GM12878 (cell line): ENCODE results near the gene ZNF689. TPM values are rescaled to one million over a fixed set of nuclear protein-coding genes. Genes with fewer than 3 reads are reported as not detected.
A peak's percentile ranks its signal among the peaks of the same experiment; 100 is the strongest.

Experiments used
- ATAC-seq: fragments of 200-7000 bp; cut with Tn5 transposase; 3 replicates; pipeline ENCODE4 v1.9.1; 2020; ENCODE audit warnings: mild to moderate bottlenecking, moderate library complexity
- BruUV-seq: library from RNA; stranded (reverse); fragments of 400-500 nt; replicated peaks from 2 replicates; lab custom pipeline; 2021; lab: Mats Ljungman, UMichigan
- CTCF ChIA-PET: fragments of 300-600 bp; sonication (Branson Sonifier 250); formaldehyde crosslinking; extraction: SDS; loops from one replicate; lab custom pipeline; 2021; ENCODE audit warnings: inconsistent platforms; lab: Yijun Ruan, JAX
- POLR2A ChIA-PET: fragments of 350-600 bp; formaldehyde crosslinking; extraction: SDS; loops from one replicate; lab custom pipeline; 2021; ENCODE audit warnings: inconsistent platforms; lab: Charles Lee
- RAD21 ChIA-PET: fragments of 300-600 bp; sonication (Branson Sonifier 250); formaldehyde crosslinking; loops from one replicate; lab custom pipeline; 2023; ENCODE audit warnings: antibody characterized with exemption; ENCODE audit not compliant: unreplicated experiment; lab: Charles Lee
- SMC1A ChIA-PET: fragments of 300-600 bp; sonication (Branson Sonifier 250); formaldehyde crosslinking; loops from one replicate; lab custom pipeline; 2023; ENCODE audit not compliant: unreplicated experiment, uncharacterized antibody; lab: Charles Lee
- DNase-seq: peaks from one replicate; pipeline ENCODE4 v3.0.0-alpha.2; 2011; ENCODE audit warnings: low read depth, low spot score
- FAIRE-seq: peaks from 3 replicates; lab custom pipeline; 2011; peaks lifted over from hg19 to GRCh38; lab: Jason Lieb, UNC
- H2AFZ ChIP-seq: 2 replicates; pipeline ENCODE4 v1.6.0; 2011; ENCODE audit warnings: low read depth, low read length, control low read depth; ENCODE audit not compliant: control insufficient read depth
- H3K27ac ChIP-seq: 2 replicates; pipeline ENCODE4 v1.5.1; 2011; ENCODE audit warnings: control low read depth; ENCODE audit not compliant: control insufficient read depth, insufficient read depth
- H3K27me3 ChIP-seq, 2 experiments: replicated peaks in 1 of 2; 2 replicates each; pipeline versions ENCODE4 v1.6.0 to v1.6.1; 2011; ENCODE audit warnings: low read length in 1 of 2; ENCODE audit not compliant: control insufficient read depth in 2 of 2, insufficient read depth in 2 of 2
- H3K36me3 ChIP-seq, 2 experiments: 2 replicates each; pipeline ENCODE4 v1.5.1; 2011; ENCODE audit warnings: low read length in 1 of 2; ENCODE audit not compliant: control insufficient read depth in 2 of 2, insufficient read depth in 2 of 2
- H3K4me1 ChIP-seq: 2 replicates; pipeline ENCODE4 v1.6.1; 2011; ENCODE audit warnings: mild to moderate bottlenecking, low read length, moderate library complexity, mixed read lengths; ENCODE audit not compliant: control insufficient read depth, insufficient read depth
- H3K4me2 ChIP-seq: 2 replicates; pipeline ENCODE4 v1.6.0; 2011; ENCODE audit warnings: control low read depth; ENCODE audit not compliant: control insufficient read depth, insufficient read depth
- H3K4me3 ChIP-seq: fragments of 200-600 bp; sonication (generic); 2 replicates; pipeline ENCODE4 v1.5.1; 2016
- H3K79me2 ChIP-seq: 2 replicates; pipeline ENCODE4 v1.6.0; 2011; ENCODE audit warnings: low read length; ENCODE audit not compliant: control insufficient read depth, insufficient read depth
- H3K9ac ChIP-seq: 2 replicates; pipeline ENCODE4 v1.8.0; 2011; ENCODE audit warnings: low read length, control low read depth, mixed read lengths; ENCODE audit not compliant: control insufficient read depth, insufficient read depth
- H3K9me3 ChIP-seq: replicated peaks from 3 replicates; pipeline ENCODE4 v1.5.1; 2011; ENCODE audit warnings: mild to moderate bottlenecking, low read length; ENCODE audit not compliant: control insufficient read depth, insufficient read depth
- H4K20me1 ChIP-seq: 2 replicates; pipeline ENCODE4 v1.6.0; 2011; ENCODE audit not compliant: control insufficient read depth, insufficient read depth
- BMI1 ChIP-seq: fragments of 450-650 bp; IDR thresholded peaks from 2 replicates; pipeline ENCODE4 v1.6.1; 2016; ENCODE audit warnings: mild to moderate bottlenecking, moderate library complexity, borderline replicate concordance
- CBX5 ChIP-seq: sonication (generic); IDR thresholded peaks from 2 replicates; pipeline ENCODE4 v1.6.1; 2016; ENCODE audit warnings: low read depth, moderate library complexity, mild to moderate bottlenecking, inconsistent platforms
- GATAD2B ChIP-seq: fragments of 450-650 bp; conservative IDR thresholded peaks from 2 replicates; pipeline ENCODE4 v1.6.1; 2017; ENCODE audit warnings: low read depth, mild to moderate bottlenecking, moderate library complexity
- HDAC2 ChIP-seq: fragments of 200-600 bp; sonication (generic); IDR thresholded peaks from 2 replicates; pipeline ENCODE4 v1.6.1; 2017
- HDGF ChIP-seq: fragments of 450-650 bp; IDR thresholded peaks from 2 replicates; pipeline ENCODE4 v1.6.1; 2016; ENCODE audit warnings: antibody characterized with exemption
- MLLT1 ChIP-seq: fragments of 450-650 bp; IDR thresholded peaks from 2 replicates; pipeline ENCODE4 v1.6.1; 2016; ENCODE audit warnings: mild to moderate bottlenecking
- POLR2A ChIP-seq: IDR thresholded peaks from 2 replicates; pipeline ENCODE4 v1.6.1; 2011; ENCODE audit warnings: low read depth, mild to moderate bottlenecking, low read length
- RUNX3 ChIP-seq: IDR thresholded peaks from 2 replicates; pipeline ENCODE4 v1.6.1; 2012; ENCODE audit warnings: low read length, inconsistent platforms
- SMC3 ChIP-seq: IDR thresholded peaks from 2 replicates; pipeline ENCODE4 v1.6.1; 2011; ENCODE audit warnings: low read length, improper control_type of control experiment, borderline replicate concordance
- WGBS: methylation state at CpG from one replicate; pipeline ENCODE4 v1.1.6; 2016; ENCODE audit warnings: low lambda C conversion rate; ENCODE audit not compliant: insufficient replicate concordance, insufficient coverage; ENCODE audit errors: missing lambda C conversion rate; 5-methylcytosine and 5-hydroxymethylcytosine counted together
- in situ Hi-C: fragments of 300-500 bp; cut with MboI; formaldehyde crosslinking; loops from 9 replicates; pipeline ENCODE4 v1.14.3; 2018; ENCODE audit warnings: mixed read lengths
- intact Hi-C: fragments of 100-400 bp; cut with micrococcal nuclease; formaldehyde crosslinking; loops from one replicate; pipeline ENCODE4 v1.14.2; 2022; ENCODE audit not compliant: unreplicated experiment
- polyA plus RNA-seq, 11 experiments: library from polyadenylated mRNA; depleted of rRNA in 4 of 11; unstranded in 6 of 11; stranded (reverse) in 5 of 11; fragments of >200 nt; fragmentation: Nextera tagmentation in 4 of 11; fragmentation: Illumina TruSeq in 1 of 11; extraction: Ambion mirVana in 4 of 11; extraction: Trizol in 1 of 11; gene quantifications; 1 replicate in 1 of 11; 2 replicates in 10 of 11; pipeline versions ENCODE4 v1.2.1 to v1.2.3, GENCODE V29; 2011 to 2016; ENCODE audit warnings: inconsistent platforms in 2 of 11, missing spikeins in 2 of 11, low read depth in 1 of 11
- total RNA-seq, 4 experiments: library from RNA; depleted of rRNA in 3 of 4; stranded (reverse); fragments of >200 nt in 3 of 4; fragmentation: Illumina TruSeq in 1 of 4; extraction: Trizol in 1 of 4; gene quantifications; 2 replicates each; pipeline versions ENCODE4 v1.2.1 to v1.2.3, GENCODE V29; 2013 to 2021

The ZNF689 gene
- total and polyA plus RNA-seq, 10 of the 15 experiments (the other 5 are each of a cell fraction or from before 2014, with no cell fraction given): 4.7 to 13.2 (median 8.5) TPM

DNA sequence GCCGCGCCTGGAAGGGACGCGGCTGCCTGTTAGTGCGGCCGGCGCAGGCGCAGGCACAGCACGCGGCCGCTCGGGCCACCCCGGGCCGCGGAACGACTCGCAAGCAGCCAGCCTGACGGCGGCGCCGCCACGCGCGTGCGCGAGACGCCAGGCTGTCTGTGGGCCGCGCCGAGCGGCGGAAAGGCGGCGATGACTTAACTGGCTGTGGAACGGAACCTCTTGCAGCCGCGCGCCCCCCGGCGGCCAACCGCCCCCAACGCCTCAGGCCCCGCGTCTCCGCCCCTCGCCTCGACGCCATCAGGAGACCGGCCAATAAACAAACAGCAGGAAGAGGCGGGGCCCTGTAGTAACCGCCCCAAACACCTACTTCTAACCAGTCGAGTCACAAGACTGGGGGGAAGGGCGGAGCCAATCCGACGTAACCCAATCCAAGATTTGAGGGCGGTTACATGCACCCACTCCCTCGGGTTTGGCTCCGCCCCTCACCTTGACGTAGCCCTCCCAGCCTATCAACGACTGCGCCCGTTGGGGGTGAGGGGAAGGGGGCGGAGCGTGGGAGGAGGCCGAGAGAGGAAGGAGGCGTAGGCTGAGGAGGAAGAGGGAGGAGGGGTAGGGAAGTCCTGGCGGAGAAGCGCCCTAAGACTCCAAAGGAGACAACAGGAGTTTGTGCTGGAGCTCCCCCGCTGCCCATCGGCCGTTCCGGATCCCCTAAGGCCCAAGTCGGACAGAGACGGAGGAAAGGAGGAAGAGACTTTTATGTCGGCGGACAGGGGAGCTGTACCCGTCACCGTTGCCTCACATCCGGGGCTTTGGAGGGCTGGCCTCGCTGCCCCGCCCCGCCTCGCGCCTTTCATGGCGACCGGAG is 47.9 kb upstream of the ZNF689 start, which contains the start of gene FBRS (continued):
- no peak for TF ChIP-seq BMI1

DNA sequence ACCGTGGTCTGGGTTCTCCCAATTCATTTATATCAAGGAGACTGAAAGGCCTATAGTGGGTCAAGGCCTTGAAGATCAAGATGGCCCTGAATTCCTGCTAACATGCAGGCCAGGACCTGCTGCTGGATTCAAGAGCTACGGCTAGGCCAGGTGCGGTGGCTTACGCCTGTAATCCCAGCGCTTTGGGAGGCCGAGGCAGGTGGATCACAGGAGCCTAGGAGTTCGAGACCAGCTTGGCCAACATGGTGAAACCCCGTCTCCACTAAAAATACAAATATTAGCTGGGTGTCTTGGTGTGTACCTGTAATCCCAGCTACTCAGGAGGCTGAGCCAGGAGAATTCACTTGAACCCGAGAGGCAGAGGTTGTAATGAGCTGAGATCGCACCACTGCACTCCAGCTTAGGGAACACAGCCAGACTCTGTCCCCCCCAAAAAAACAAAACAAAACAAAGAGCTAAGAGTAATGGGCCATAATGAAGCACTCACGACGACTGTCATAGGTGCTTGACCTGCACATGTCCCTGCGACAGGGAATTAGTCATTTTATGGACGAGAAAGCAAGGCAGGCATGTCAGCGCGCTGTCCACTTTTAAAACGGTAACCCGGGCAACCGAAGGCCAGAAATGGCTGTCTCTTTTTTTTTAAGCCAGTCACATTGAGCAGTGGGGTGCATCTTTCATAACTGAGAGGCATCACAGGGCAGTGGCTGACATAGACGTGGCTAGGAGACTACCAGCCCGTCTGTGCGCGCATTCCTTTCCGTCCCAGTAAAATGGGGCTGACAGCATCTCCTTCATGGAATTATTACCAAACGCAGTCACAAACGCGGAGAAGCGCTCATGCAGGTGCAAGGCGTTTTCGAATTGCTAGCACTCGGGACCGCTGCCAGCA is 47.0 kb upstream of the ZNF689 start:
- no peak for TF ChIP-seq HDAC2
- TF ChIP-seq POLR2A: 0 out of 2 replicates have a peak, but pooled peaks have one; percentile 9
- 0 out of 2 replicates have a peak, but pooled peaks have one; percentile 85 for TF ChIP-seq GATAD2B
- 0 out of 2 replicates have a peak, but pooled peaks have one; percentile 22 for TF ChIP-seq HDGF
- TF ChIP-seq CBX5: no peak
- peak; percentile 35; the same call in 1 of the 2 replicates for TF ChIP-seq MLLT1
- 0 out of 2 replicates have a peak, but pooled peaks have one; percentile 0 for TF ChIP-seq SMC3
- no peak for TF ChIP-seq RUNX3
- FAIRE-seq: no peak
- H3K9ac ChIP-seq: peak overlapping the region; percentile 66; the same call in 1 of the 2 replicates
- peak overlapping the region; percentile 53; the same call in 1 of the 2 replicates for H3K4me3 ChIP-seq
- 40% methylated on average over 32 of the region's 32 CpGs for WGBS
- no peaks in the 10 kb centered on the region for H3K27me3 ChIP-seq
- peak overlapping the region; percentile 87 for H2AFZ ChIP-seq
- peak overlapping the region; percentile 68 for H3K27ac ChIP-seq
- RAD21 ChIA-PET: interaction anchor here (0.6 to 1.8 kb wide), 3 partner anchors 19 to 228 kb away, joined by 3 to 5 read pairs (median 4); partner anchors contain the start of gene DCTPP1
- POLR2A ChIA-PET: interaction anchor here (0.6 to 1.0 kb wide), 2 partner anchors 14 to 227 kb away, joined by 3 read pairs; partner anchors contain the start of gene DCTPP1
- H3K36me3 ChIP-seq: peaks cover 18 to 27% of the 10 kb centered on the region in 2 experiments
- H3K9me3 ChIP-seq: no peaks in the 10 kb centered on the region; the same call in 2 of the 3 replicates
- ATAC-seq: no peak
- in situ Hi-C loops (loop anchor here (25.0 kb wide), 1 partner anchor 1230 kb away; no protein-coding TSS in a partner anchor), intact Hi-C loops (loop anchor here (5.0 to 10.0 kb wide), 4 partner anchors 82 to 268 kb away; partner anchors contain the start of genes BCL7C, CFAP119, CTF1 and FBXL19)
- BruUV-seq: TSS peak; percentile 50
- peaks cover 25% of the 10 kb centered on the region for H3K4me1 ChIP-seq
- no peak for DNase-seq
- peak overlapping the region; percentile 96 for H3K4me2 ChIP-seq
- CTCF ChIA-PET: interaction anchor here (0.5 to 1.5 kb wide), 6 partner anchors 19 to 157 kb away, joined by 3 to 5 read pairs (median 3); no protein-coding TSS in a partner anchor
- SMC1A ChIA-PET: interaction anchor here (1.0 to 1.9 kb wide), 4 partner anchors 35 to 275 kb away, joined by 3 to 6 read pairs (median 4); partner anchors contain the start of gene SEPTIN1
- peaks cover 38% of the 10 kb centered on the region for H3K79me2 ChIP-seq
- 0 out of 2 replicates have a peak, but pooled peaks cover 3% of the 10 kb centered on the region for H4K20me1 ChIP-seq
